ENCODE measurements around the gene MX1.
"Not testable (repeated sequence)": the region's sequence is repeated elsewhere in the genome, so short reads cannot be mapped to it uniquely, and the experiment has no call there.

MX1 gene

DNA sequence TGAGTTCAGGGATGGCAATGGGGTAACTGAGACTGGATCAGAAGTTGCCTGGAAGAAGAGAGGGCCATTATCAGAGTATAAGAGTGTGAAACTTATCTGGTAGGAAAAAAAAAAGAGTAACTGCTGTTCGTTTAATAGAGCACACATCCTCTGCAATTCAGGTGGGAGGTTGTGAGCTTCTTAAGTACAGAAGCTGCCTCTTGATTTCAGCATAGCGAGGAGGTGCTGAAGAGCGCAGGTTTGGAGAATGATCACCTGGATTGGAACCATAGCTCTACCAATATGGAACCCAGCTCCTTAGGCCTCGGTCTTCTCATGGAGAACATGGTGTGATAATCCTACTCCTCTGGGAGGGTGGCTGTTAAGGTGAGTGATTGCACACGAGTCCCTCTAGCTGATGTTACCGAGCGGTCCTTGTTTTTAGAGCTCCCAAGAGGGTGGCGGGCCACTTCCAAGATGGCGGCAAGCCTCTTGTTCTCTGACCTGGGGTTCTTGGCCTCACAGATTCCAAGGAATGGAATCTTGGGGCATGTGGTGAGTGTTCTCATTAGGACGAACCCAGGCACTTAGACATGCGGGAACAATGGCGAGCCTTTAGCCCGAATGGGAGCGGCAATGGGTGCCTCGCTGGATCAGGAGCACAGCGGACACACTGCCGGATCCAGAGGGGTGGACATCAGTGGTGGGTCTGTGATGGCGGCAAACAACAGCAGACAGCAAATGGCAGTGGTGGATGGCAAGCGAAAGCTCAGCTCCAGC lies 3.3 kb upstream of the MX1 start:
- H3K4me1 ChIP-seq (ENCODE audit: insufficient read depth, low read length, poor library complexity, severe bottlenecking): peaks cover 5% of the 10 kb centered on the region
- H3F3A ChIP-seq (ENCODE audit: low read depth): no peaks in the 10 kb centered on the region
- H2AFZ ChIP-seq (ENCODE audit: low read length): no peak overlapping the region
- no peak for TF ChIP-seq EZH2phosphoT487 (IDR thresholded peaks at IDR 0.05; ENCODE audit: borderline replicate concordance)
- TF ChIP-seq, protein P1, sequence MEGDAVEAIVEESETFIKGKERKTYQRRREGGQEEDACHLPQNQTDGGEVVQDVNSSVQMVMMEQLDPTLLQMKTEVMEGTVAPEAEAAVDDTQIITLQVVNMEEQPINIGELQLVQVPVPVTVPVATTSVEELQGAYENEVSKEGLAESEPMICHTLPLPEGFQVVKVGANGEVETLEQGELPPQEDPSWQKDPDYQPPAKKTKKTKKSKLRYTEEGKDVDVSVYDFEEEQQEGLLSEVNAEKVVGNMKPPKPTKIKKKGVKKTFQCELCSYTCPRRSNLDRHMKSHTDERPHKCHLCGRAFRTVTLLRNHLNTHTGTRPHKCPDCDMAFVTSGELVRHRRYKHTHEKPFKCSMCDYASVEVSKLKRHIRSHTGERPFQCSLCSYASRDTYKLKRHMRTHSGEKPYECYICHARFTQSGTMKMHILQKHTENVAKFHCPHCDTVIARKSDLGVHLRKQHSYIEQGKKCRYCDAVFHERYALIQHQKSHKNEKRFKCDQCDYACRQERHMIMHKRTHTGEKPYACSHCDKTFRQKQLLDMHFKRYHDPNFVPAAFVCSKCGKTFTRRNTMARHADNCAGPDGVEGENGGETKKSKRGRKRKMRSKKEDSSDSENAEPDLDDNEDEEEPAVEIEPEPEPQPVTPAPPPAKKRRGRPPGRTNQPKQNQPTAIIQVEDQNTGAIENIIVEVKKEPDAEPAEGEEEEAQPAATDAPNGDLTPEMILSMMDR (conservative IDR thresholded peaks at IDR 0.05; ENCODE audit: low read length): no peak
- no peaks in the 10 kb centered on the region for H4K20me1 ChIP-seq (ENCODE audit: insufficient read depth, low read length, poor library complexity, severe bottlenecking)
- no peaks in the 10 kb centered on the region for H3K27me3 ChIP-seq (ENCODE audit: insufficient read depth, low read length, poor library complexity, severe bottlenecking)
- H3K79me2 ChIP-seq (ENCODE audit: insufficient read depth, low read length): no peaks in the 10 kb centered on the region
- no peaks in the 10 kb centered on the region for H3K36me3 ChIP-seq (ENCODE audit: insufficient read depth, low read length)
- H3K9me3 ChIP-seq (ENCODE audit: insufficient read depth, low read depth, low read length): peaks cover 3% of the 10 kb centered on the region; the same call in 1 of the 2 replicates
- H3K9ac ChIP-seq (ENCODE audit: low read depth, low read length, poor library complexity, severe bottlenecking): no peak overlapping the region
- H3K9me2 ChIP-seq (replicated peaks; ENCODE audit: low read depth, low read length): no peaks in the 10 kb centered on the region
- no peak overlapping the region for H3K4me2 ChIP-seq (ENCODE audit: low read depth, low read length, poor library complexity, severe bottlenecking)
- no peak overlapping the region for H3K4me3 ChIP-seq (ENCODE audit: low read length, poor library complexity, severe bottlenecking)

DNA sequence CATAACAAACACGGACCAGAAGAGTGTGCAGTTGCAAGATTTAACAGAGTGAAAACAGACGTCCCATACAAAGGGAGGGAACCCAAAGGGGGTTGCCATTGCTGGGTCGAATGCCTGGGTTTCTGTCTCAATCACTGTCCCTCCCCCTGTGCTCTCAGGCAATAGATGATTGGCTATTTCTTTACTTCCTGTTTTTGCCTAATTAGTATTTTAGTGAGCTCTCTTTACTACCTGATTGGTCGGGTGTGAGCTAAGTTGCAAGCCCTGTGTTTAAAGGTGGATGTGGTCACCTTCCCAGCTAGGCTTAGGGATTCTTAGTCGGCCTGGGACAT lies 2.8 kb upstream of the MX1 start:
- not testable (repeated sequence) for H3K4me1 ChIP-seq (ENCODE audit: insufficient read depth, low read length, poor library complexity, severe bottlenecking); H4K20me1 ChIP-seq (ENCODE audit: insufficient read depth, low read length, poor library complexity, severe bottlenecking); H3K9me2 ChIP-seq (replicated peaks; ENCODE audit: low read depth, low read length); H3K9me3 ChIP-seq (ENCODE audit: insufficient read depth, low read depth, low read length); H3K27me3 ChIP-seq (ENCODE audit: insufficient read depth, low read length, poor library complexity, severe bottlenecking); H3K36me3 ChIP-seq (ENCODE audit: insufficient read depth, low read length); H3K79me2 ChIP-seq (ENCODE audit: insufficient read depth, low read length); H3K9ac ChIP-seq (ENCODE audit: low read depth, low read length, poor library complexity, severe bottlenecking); H3K4me2 ChIP-seq (ENCODE audit: low read depth, low read length, poor library complexity, severe bottlenecking); H3F3A ChIP-seq (ENCODE audit: low read depth); H3K4me3 ChIP-seq (ENCODE audit: low read length, poor library complexity, severe bottlenecking); H2AFZ ChIP-seq (ENCODE audit: low read length)

DNA sequence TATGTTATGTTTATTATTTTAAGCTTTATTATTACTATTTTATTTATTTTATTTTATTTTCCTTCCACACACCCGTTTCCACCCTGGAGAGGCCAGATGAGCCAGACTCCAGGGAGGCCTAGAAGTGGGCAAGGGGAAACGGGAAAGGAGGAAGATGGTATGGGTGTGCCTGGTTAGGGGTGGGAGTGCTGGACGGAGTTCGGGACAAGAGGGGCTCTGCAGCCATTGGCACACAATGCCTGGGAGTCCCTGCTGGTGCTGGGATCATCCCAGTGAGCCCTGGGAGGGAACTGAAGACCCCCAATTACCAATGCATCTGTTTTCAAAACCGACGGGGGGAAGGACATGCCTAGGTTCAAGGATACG lies 468 bp upstream of the MX1 start:
- H3K4me3 ChIP-seq (ENCODE audit: low read length, poor library complexity, severe bottlenecking): no peak overlapping the region
- TF ChIP-seq, protein P1 (conservative IDR thresholded peaks at IDR 0.05; ENCODE audit: low read length): no peak
- no peak for TF ChIP-seq EZH2phosphoT487 (IDR thresholded peaks at IDR 0.05; ENCODE audit: borderline replicate concordance)
- H3K9me3 ChIP-seq (ENCODE audit: insufficient read depth, low read depth, low read length): no peaks in the 10 kb centered on the region
- H3K9me2 ChIP-seq (replicated peaks; ENCODE audit: low read depth, low read length): no peaks in the 10 kb centered on the region
- H3K4me2 ChIP-seq (ENCODE audit: low read depth, low read length, poor library complexity, severe bottlenecking): no peak overlapping the region
- no peaks in the 10 kb centered on the region for H3K4me1 ChIP-seq (ENCODE audit: insufficient read depth, low read length, poor library complexity, severe bottlenecking)
- no peaks in the 10 kb centered on the region for H3F3A ChIP-seq (ENCODE audit: low read depth)
- H2AFZ ChIP-seq (ENCODE audit: low read length): no peak overlapping the region
- H3K9ac ChIP-seq (ENCODE audit: low read depth, low read length, poor library complexity, severe bottlenecking): no peak overlapping the region
- H3K36me3 ChIP-seq (ENCODE audit: insufficient read depth, low read length): no peaks in the 10 kb centered on the region
- H3K27me3 ChIP-seq (ENCODE audit: insufficient read depth, low read length, poor library complexity, severe bottlenecking): no peaks in the 10 kb centered on the region
- no peaks in the 10 kb centered on the region for H4K20me1 ChIP-seq (ENCODE audit: insufficient read depth, low read length, poor library complexity, severe bottlenecking)
- H3K79me2 ChIP-seq (ENCODE audit: insufficient read depth, low read length): no peaks in the 10 kb centered on the region

Measured in Loucy (cell line).